NB4 (cell line): ENCODE results near the gene GAD2.

ENCODE experiments used
- DNase-seq: peaks from one replicate; pipeline ENCODE4 v3.0.0; 2010; ENCODE audit warnings: low read depth
- H3K4me3 ChIP-seq: one replicate; pipeline ENCODE4 v1.5.1; 2011; ENCODE audit warnings: mild to moderate bottlenecking, low read depth, low read length, moderate library complexity
- CTCF ChIP-seq: IDR thresholded peaks from one replicate; pipeline ENCODE4 v1.5.1; 2012; ENCODE audit warnings: low read depth, low read length
- MAX ChIP-seq: IDR thresholded peaks from 2 replicates; pipeline ENCODE4 v1.6.1; 2011; ENCODE audit warnings: low read depth, low read length
- MYC ChIP-seq: IDR thresholded peaks from 2 replicates; pipeline ENCODE4 v1.6.1; 2011; ENCODE audit warnings: low read depth, low read length
- POLR2A ChIP-seq: IDR thresholded peaks from 2 replicates; pipeline ENCODE4 v1.6.1; 2011; ENCODE audit warnings: mild to moderate bottlenecking; ENCODE audit not compliant: insufficient read length; ENCODE audit errors: extremely low read depth

The GAD2 gene

GRCh38 chr10:26300001-26300400 is 83.4 kb downstream of the GAD2 start:
- TF ChIP-seq MYC, result no peak
- no peak for TF ChIP-seq MAX
- TF ChIP-seq CTCF, result no peak
- TF ChIP-seq POLR2A, result no peak
- H3K4me3 ChIP-seq, result no peak overlapping the region
- no peak for DNase-seq

GRCh38 chr10:26303366-26303765 is 86.8 kb downstream of the GAD2 start:
- DNase-seq, result no peak
- TF ChIP-seq MAX (no peak), POLR2A (no peak), CTCF (no peak), MYC (no peak)
- no peak overlapping the region for H3K4me3 ChIP-seq

- no peak for DNase-seq
- TF ChIP-seq POLR2A, result no peak
- TF ChIP-seq MAX, result no peak
- TF ChIP-seq MYC, result no peak
- TF ChIP-seq CTCF, result no peak
Observed at GRCh38 chr10:26310361-26310760, 93.8 kb downstream of the GAD2 start.

GRCh38 chr10:26311383-26311940 is 94.9 kb downstream of the GAD2 start:
- DNase-seq, result no peak
- H3K4me3 ChIP-seq, result no peak overlapping the region
- no peak for TF ChIP-seq MYC
- no peak for TF ChIP-seq MAX
- no peak for TF ChIP-seq CTCF
- TF ChIP-seq POLR2A, result no peak

More at GRCh38 chr10:26310361-26310760, 93.8 kb downstream of the GAD2 start:
- H3K4me3 ChIP-seq, result no peak overlapping the region

DNA sequence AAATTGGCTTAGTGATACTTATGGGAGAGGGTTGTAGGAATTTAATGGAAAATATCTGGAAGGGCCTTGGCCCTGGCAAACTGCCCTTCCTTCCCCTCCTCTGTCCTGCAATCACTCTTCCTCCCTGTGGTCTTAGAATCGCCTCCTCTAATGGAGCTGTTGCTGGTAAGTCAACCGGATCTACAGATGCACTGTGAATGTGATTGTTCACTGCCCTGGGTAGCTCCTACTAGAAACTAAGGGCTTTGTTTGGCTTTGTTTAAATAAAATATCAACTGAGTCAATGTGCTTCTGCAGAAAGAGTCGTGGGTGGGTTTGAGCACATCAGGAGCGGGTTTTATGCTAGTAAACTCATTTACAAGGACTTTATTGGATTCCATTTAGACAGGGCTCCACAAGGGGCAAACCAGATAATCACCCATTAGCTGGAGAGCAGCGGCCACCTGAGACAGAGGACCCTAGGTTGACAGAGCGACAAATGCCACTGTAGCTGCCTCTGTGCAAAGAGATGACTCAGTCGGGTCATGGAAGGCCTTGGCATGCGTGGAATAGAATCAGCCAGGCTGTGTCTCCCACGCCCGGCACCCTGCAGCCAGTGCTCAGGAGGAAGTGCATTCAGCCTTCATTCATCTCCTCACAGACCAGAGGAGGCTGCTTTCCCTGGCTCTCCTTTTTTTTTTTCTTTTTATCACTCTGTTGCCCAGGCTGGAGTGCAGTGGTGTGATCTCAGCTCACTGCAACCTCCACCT is 97.9 kb downstream of the GAD2 start:
- DNase-seq, result no peak
- TF ChIP-seq MYC, result no peak
- no peak for TF ChIP-seq POLR2A
- TF ChIP-seq MAX, result no peak
- no peak for TF ChIP-seq CTCF
- no peak overlapping the region for H3K4me3 ChIP-seq
